Astrocyte of the cerebellum (primary cell): ENCODE results near the gene PHIP.
"Not testable (repeated sequence)": the region's sequence is repeated elsewhere in the genome, so short reads cannot be mapped to it uniquely, and the experiment has no call there.

ENCODE experiments used
- DNase-seq: peaks from one replicate; pipeline ENCODE4 v3.0.0-alpha.2; 2011; ENCODE audit warnings: low read depth
- H3K4me3 ChIP-seq: 2 replicates; pipeline ENCODE4 v1.5.1; 2011; ENCODE audit warnings: mild to moderate bottlenecking, low read depth, low read length, moderate library complexity
- in situ Hi-C: cut with HindIII; loops from 2 replicates; pipeline ENCODE4 v1.10.0; 2017; ENCODE audit warnings: low sequenced_read_pairs
- TF ChIP-seq, protein P1 (sequence below): IDR thresholded peaks from 2 replicates; pipeline ENCODE4 v1.5.1; 2012; ENCODE audit warnings: low read length, low read depth, moderate library complexity, mild to moderate bottlenecking; ENCODE audit errors: missing control alignments

Gene PHIP

DNA sequence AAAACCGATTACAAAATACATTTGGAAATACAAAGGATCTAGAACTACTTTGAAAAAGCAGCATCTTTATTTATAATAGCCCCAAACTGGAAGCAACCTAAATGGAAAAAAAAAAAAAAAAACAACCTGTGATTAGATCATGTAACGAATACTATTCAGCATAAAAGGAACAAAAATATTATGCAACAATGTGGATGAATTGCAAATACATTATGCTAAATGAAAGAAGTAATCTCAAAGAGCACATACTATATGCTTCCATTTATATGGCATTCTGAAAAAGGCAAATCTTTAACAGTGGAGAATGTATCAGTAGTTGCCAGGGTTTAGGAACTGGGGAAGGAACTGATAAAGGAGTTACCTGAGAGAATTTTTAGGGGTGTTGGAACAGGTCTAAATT, 181.8 kb downstream of the PHIP start:
- H3K4me3 ChIP-seq, result no peak overlapping the region
- no peak for DNase-seq
- in situ Hi-C loops, result no loop called here
- TF ChIP-seq, protein P1, sequence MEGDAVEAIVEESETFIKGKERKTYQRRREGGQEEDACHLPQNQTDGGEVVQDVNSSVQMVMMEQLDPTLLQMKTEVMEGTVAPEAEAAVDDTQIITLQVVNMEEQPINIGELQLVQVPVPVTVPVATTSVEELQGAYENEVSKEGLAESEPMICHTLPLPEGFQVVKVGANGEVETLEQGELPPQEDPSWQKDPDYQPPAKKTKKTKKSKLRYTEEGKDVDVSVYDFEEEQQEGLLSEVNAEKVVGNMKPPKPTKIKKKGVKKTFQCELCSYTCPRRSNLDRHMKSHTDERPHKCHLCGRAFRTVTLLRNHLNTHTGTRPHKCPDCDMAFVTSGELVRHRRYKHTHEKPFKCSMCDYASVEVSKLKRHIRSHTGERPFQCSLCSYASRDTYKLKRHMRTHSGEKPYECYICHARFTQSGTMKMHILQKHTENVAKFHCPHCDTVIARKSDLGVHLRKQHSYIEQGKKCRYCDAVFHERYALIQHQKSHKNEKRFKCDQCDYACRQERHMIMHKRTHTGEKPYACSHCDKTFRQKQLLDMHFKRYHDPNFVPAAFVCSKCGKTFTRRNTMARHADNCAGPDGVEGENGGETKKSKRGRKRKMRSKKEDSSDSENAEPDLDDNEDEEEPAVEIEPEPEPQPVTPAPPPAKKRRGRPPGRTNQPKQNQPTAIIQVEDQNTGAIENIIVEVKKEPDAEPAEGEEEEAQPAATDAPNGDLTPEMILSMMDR, result no peak

DNA sequence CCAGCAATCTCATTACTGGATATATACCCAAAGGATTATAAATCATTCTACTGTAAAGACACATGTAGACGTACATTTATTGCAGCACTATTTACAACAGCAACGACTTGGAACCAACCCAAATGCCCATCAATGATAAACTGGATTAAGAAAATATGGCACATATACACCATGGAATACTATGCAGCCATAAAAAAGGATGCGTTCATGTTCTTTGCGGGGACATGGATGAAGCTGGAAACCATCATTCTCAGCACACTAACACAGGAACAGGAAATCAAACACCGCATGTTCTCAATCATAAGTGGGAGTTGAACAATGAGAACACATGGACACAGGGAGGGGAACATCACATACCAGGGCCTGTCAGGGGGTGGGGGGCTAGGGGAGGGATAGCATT, 188.2 kb downstream of the PHIP start:
- DNase-seq, in situ Hi-C loops, H3K4me3 ChIP-seq: not testable (repeated sequence)
